GM18861 (cell line): Measurements from ENCODE around the gene KIF17.

Experiments used
- ATAC-seq: cut with Tn5 transposase; IDR thresholded peaks from one replicate; pipeline ENCODE4 v1.9.1; 2021; ENCODE audit not compliant: unreplicated experiment

The KIF17 gene

GRCh38 chr1:20711285-20712214, 6.3 kb downstream of the KIF17 start:
- no peak for ATAC-seq

GRCh38 chr1:20710469-20711284, 7.1 kb downstream of the KIF17 start:
- ATAC-seq: no peak

GRCh38 chr1:20709868-20710267, 7.9 kb downstream of the KIF17 start:
- ATAC-seq: no peak

- ATAC-seq: no peak
These were observed 8.9 kb downstream of the KIF17 start for GRCh38 chr1:20708891-20709290.

- no peak for ATAC-seq
These were observed 9.8 kb downstream of the KIF17 start for GRCh38 chr1:20708057-20708456.

- no peak for ATAC-seq
These were observed 11.0 kb downstream of the KIF17 start for GRCh38 chr1:20706841-20707240.

- ATAC-seq: no peak
These were observed 12.5 kb downstream of the KIF17 start for GRCh38 chr1:20705203-20705755.

- ATAC-seq: no peak
These were observed 13.2 kb downstream of the KIF17 start for GRCh38 chr1:20704390-20705202.

- ATAC-seq: no peak
These were observed 14.6 kb downstream of the KIF17 start for GRCh38 chr1:20703124-20703756.

- ATAC-seq: no peak
These were observed 15.4 kb downstream of the KIF17 start for GRCh38 chr1:20702416-20702815.

GRCh38 chr1:20701847-20702246, 16.0 kb downstream of the KIF17 start:
- no peak for ATAC-seq

GRCh38 chr1:20701446-20701845, 16.4 kb downstream of the KIF17 start:
- ATAC-seq: no peak

- ATAC-seq: no peak
These were observed 17.1 kb downstream of the KIF17 start for GRCh38 chr1:20700636-20701215.

- no peak for ATAC-seq
These were observed 18.2 kb downstream of the KIF17 start for GRCh38 chr1:20699558-20699957.

GRCh38 chr1:20698195-20698910, 19.5 kb downstream of the KIF17 start:
- ATAC-seq: no peak

- ATAC-seq: no peak
These were observed 20.2 kb downstream of the KIF17 start for GRCh38 chr1:20697563-20697962.

- no peak for ATAC-seq
These were observed 21.1 kb downstream of the KIF17 start for GRCh38 chr1:20696397-20697333.

- ATAC-seq: no peak
These were observed 22.3 kb downstream of the KIF17 start for GRCh38 chr1:20695515-20695914.
